K562 (cell line): ENCODE measurements around the gene AFF1. TPM values are rescaled to one million over a fixed set of nuclear protein-coding genes. Genes with fewer than 3 reads are reported as not detected.

Experiments
- ARID1B ChIP-seq: fragments of 450-650 bp; IDR thresholded peaks from 2 replicates; pipeline ENCODE4 v1.6.1; 2016; ENCODE audit warnings: antibody characterized with exemption, mild to moderate bottlenecking, inconsistent platforms
- ATF1 ChIP-seq, 2 experiments: fragments of 450-650 bp in 1 of 2; IDR thresholded peaks; 2 replicates each; pipeline ENCODE4 v1.6.1; 2016; ENCODE audit warnings: missing compliant biosample characterization in 1 of 2, missing genetic modification characterization in 1 of 2
- ETS1 ChIP-seq: conservative IDR thresholded peaks from 2 replicates; pipeline ENCODE4 v1.6.1; 2011; ENCODE audit warnings: low read depth, mild to moderate bottlenecking, low read length; ENCODE audit not compliant: control insufficient read depth
- HDGF ChIP-seq: fragments of 450-650 bp; IDR thresholded peaks from 2 replicates; pipeline ENCODE4 v1.6.1; 2016
- HLTF ChIP-seq: fragments of 450-650 bp; IDR thresholded peaks from 2 replicates; pipeline ENCODE4 v1.6.1; 2016
- HOXB6 ChIP-seq: fragments of 250-450 bp; sonication (Bioruptor Pico); IDR thresholded peaks from 2 replicates; pipeline ENCODE4 v1.5.1; 2022; ENCODE audit warnings: mild to moderate bottlenecking, borderline replicate concordance
- JUND ChIP-seq, 2 experiments: IDR thresholded peaks; 2 replicates in 1 of 2; 3 replicates in 1 of 2; pipeline ENCODE4 v1.6.1; 2011; ENCODE audit warnings: borderline replicate concordance in 2 of 2, low read depth in 2 of 2, low read length in 2 of 2, improper control_type of control experiment in 1 of 2, missing biosample characterization in 1 of 2, missing genetic modification characterization in 1 of 2, missing genetic modification reagents in 1 of 2
- KLF6 ChIP-seq: fragments of 250-450 bp; sonication (Bioruptor Pico); IDR thresholded peaks from 2 replicates; pipeline ENCODE4 v1.4.0; 2020; ENCODE audit warnings: mild to moderate bottlenecking, moderate library complexity, borderline replicate concordance
- NCOA4 ChIP-seq: fragments of 450-650 bp; IDR thresholded peaks from 2 replicates; pipeline ENCODE4 v1.6.1; 2018; ENCODE audit warnings: mild to moderate bottlenecking; ENCODE audit not compliant: partially characterized antibody
- POU5F1 ChIP-seq: fragments of 150-350 bp; IDR thresholded peaks from 2 replicates; pipeline ENCODE4 v1.6.1; 2014; ENCODE audit warnings: borderline replicate concordance, low read length, low read depth, mild to moderate bottlenecking; ENCODE audit not compliant: partially characterized antibody
- PTBP1 ChIP-seq: fragments of 200-400 bp; formaldehyde crosslinking; IDR thresholded peaks from 2 replicates; pipeline ENCODE4 v1.6.1; 2017; ENCODE audit warnings: low read depth, low read length
- RBM15 ChIP-seq: fragments of 200-400 bp; formaldehyde crosslinking; IDR thresholded peaks from 2 replicates; pipeline ENCODE4 v1.6.1; 2018; ENCODE audit warnings: mild to moderate bottlenecking, low read length, moderate library complexity; ENCODE audit not compliant: insufficient read depth
- RNF219 ChIP-seq: fragments of 250-450 bp; sonication (Bioruptor Pico); IDR thresholded peaks from 2 replicates; pipeline ENCODE4 v1.5.0; 2022; ENCODE audit warnings: mild to moderate bottlenecking
- SMARCA4 ChIP-seq: fragments of 450-650 bp; IDR thresholded peaks from 2 replicates; pipeline ENCODE4 v1.6.1; 2016
- SP2 ChIP-seq: IDR thresholded peaks from 2 replicates; pipeline ENCODE4 v1.6.1; 2011; ENCODE audit warnings: mild to moderate bottlenecking, low read depth, low read length, moderate library complexity; ENCODE audit not compliant: poor library complexity, severe bottlenecking; ENCODE audit errors: extremely low read depth
- SPI1 ChIP-seq: IDR thresholded peaks from 2 replicates; pipeline ENCODE4 v1.6.1; 2011; ENCODE audit warnings: low read depth, low read length, control low read depth, borderline replicate concordance
- TCF3 ChIP-seq: sonication (generic); formaldehyde crosslinking; IDR thresholded peaks from 2 replicates; pipeline ENCODE4 v1.4.0; 2020; ENCODE audit warnings: mild to moderate bottlenecking, missing genetic modification reagents
- TEAD4 ChIP-seq, 2 experiments: sonication (generic) in 1 of 2; formaldehyde crosslinking in 1 of 2; IDR thresholded peaks; 2 replicates each; pipeline versions ENCODE4 v1.6.1 to v1.8.0; 2012 to 2022; ENCODE audit warnings: borderline replicate concordance in 1 of 2, inconsistent platforms in 1 of 2, low read length in 1 of 2, mild to moderate bottlenecking in 1 of 2, missing genetic modification reagents in 1 of 2
- TFAM ChIP-seq: fragments of 250-450 bp; sonication (Bioruptor Pico); conservative IDR thresholded peaks from 2 replicates; pipeline ENCODE4 v1.5.0; 2021; ENCODE audit warnings: mild to moderate bottlenecking, moderate library complexity
- TSC22D4 ChIP-seq: fragments of 450-650 bp; IDR thresholded peaks from 2 replicates; pipeline ENCODE4 v1.6.1; 2016; ENCODE audit warnings: missing genetic modification characterization, missing biosample characterization, control low read depth
- ZNF124 ChIP-seq: sonication (generic); formaldehyde crosslinking; IDR thresholded peaks from 2 replicates; pipeline ENCODE4 v1.8.1; 2022; ENCODE audit warnings: missing genetic modification reagents
- ZNF274 ChIP-seq: IDR thresholded peaks from 2 replicates; pipeline ENCODE4 v1.6.1; 2011; ENCODE audit warnings: low read depth, mild to moderate bottlenecking, low read length, moderate library complexity, borderline replicate concordance
- polyA plus RNA-seq, 8 experiments: library from polyadenylated mRNA; depleted of rRNA in 4 of 8; stranded (reverse) in 5 of 8; unstranded in 3 of 8; fragments of >200 nt; fragmentation: Nextera tagmentation in 2 of 8; fragmentation: Illumina TruSeq in 1 of 8; extraction: Ambion mirVana in 2 of 8; extraction: Trizol in 1 of 8; gene quantifications; 2 replicates each; pipeline versions ENCODE4 v1.2.1 to v1.2.3, GENCODE V29; 2011 to 2014; ENCODE audit warnings: inconsistent platforms in 1 of 8, missing spikeins in 1 of 8
- total RNA-seq, 7 experiments: library from RNA; depleted of rRNA in 6 of 7; stranded (reverse); fragments of >200 nt in 6 of 7; fragmentation: Illumina TruSeq in 2 of 7; extraction: Trizol in 2 of 7; gene quantifications; 2 replicates each; pipeline versions ENCODE4 v1.2.1 to v1.2.3, GENCODE V29; 2011 to 2021; ENCODE audit warnings: low replicate concordance in 1 of 7
- TF ChIP-seq, protein P1 (sequence below): fragments of 150-350 bp; conservative IDR thresholded peaks from 2 replicates; pipeline ENCODE4 v1.6.1; 2014; ENCODE audit warnings: low read length

Gene AFF1
- total and polyA plus RNA-seq, 9 of the 15 experiments (the other 6 are each of a cell fraction or from before 2014, with no cell fraction given): 4.1 to 47.5 (median 17.2) TPM

- no peak for TF ChIP-seq KLF6
- no peak for TF ChIP-seq ETS1
- TF ChIP-seq TFAM: no peak
- no peak for TF ChIP-seq NCOA4
- TF ChIP-seq HDGF: no peak
- peak; percentile 73; the same call in 1 of the 2 replicates for TF ChIP-seq SPI1
- TF ChIP-seq SMARCA4: peak; percentile 42; the same call in 1 of the 2 replicates
- TF ChIP-seq ZNF124: no peak
- TF ChIP-seq TSC22D4 (tag): no peak
- TF ChIP-seq JUND (IDR thresholded peaks at IDR 0.05; ENCODE audit: borderline replicate concordance, low read depth, low read length): no peak
- no peak; the same call in 2 of the 3 replicates for TF ChIP-seq JUND (tag; IDR thresholded peaks at IDR 0.05; ENCODE audit: borderline replicate concordance, low read depth, low read length)
- no peak for TF ChIP-seq ZNF274
- TF ChIP-seq ARID1B: peak; percentile 82
- TF ChIP-seq TEAD4 (IDR thresholded peaks at IDR 0.05; ENCODE audit: low read length): peak; percentile 58; the same call in 1 of the 2 replicates
- no peak for TF ChIP-seq TEAD4 (CRISPR knock-in tag; IDR thresholded peaks at IDR 0.05; ENCODE audit: borderline replicate concordance)
- no peak for TF ChIP-seq POU5F1
- TF ChIP-seq SP2: no peak
- TF ChIP-seq RNF219 (CRISPR knock-in tag): no peak
- TF ChIP-seq PTBP1: no peak
- TF ChIP-seq, protein P1, sequence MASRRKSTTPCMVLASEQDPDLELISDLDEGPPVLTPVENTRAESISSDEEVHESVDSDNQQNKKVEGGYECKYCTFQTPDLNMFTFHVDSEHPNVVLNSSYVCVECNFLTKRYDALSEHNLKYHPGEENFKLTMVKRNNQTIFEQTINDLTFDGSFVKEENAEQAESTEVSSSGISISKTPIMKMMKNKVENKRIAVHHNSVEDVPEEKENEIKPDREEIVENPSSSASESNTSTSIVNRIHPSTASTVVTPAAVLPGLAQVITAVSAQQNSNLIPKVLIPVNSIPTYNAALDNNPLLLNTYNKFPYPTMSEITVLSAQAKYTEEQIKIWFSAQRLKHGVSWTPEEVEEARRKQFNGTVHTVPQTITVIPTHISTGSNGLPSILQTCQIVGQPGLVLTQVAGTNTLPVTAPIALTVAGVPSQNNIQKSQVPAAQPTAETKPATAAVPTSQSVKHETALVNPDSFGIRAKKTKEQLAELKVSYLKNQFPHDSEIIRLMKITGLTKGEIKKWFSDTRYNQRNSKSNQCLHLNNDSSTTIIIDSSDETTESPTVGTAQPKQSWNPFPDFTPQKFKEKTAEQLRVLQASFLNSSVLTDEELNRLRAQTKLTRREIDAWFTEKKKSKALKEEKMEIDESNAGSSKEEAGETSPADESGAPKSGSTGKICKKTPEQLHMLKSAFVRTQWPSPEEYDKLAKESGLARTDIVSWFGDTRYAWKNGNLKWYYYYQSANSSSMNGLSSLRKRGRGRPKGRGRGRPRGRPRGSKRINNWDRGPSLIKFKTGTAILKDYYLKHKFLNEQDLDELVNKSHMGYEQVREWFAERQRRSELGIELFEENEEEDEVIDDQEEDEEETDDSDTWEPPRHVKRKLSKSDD: no peak
- TF ChIP-seq TCF3 (CRISPR knock-in tag): 0 out of 2 replicates have a peak, but pooled peaks have one; percentile 39
- TF ChIP-seq ATF1 (CRISPR knock-in tag; IDR thresholded peaks at IDR 0.05): no peak
- TF ChIP-seq ATF1 (tag; IDR thresholded peaks at IDR 0.05): no peak
- TF ChIP-seq HOXB6 (CRISPR knock-in tag): no peak
- peak; percentile 21; the same call in 1 of the 2 replicates for TF ChIP-seq HLTF
- no peak for TF ChIP-seq RBM15
Observed at GRCh38 chr4:86967073-86967472, 32.3 kb downstream of the AFF1 start (continued).
